Astrocyte (in vitro differentiated cells and primary cell): ENCODE results near the gene ORC3. TPM values are rescaled to one million over a fixed set of nuclear protein-coding genes. Genes with fewer than 3 reads are reported as not detected.

Experiments
- DNase-seq: peaks from one replicate; pipeline ENCODE4 v3.0.0-alpha.2; 2010; ENCODE audit warnings: low read depth
- FAIRE-seq: peaks from 2 replicates; lab custom pipeline; 2011; peaks lifted over from hg19 to GRCh38; lab: Jason Lieb, UNC
- H2AFZ ChIP-seq: 2 replicates; pipeline ENCODE4 v1.6.0; 2012; ENCODE audit warnings: low read depth, low read length, inconsistent platforms
- H3K27ac ChIP-seq: 2 replicates; pipeline ENCODE4 v1.5.1; 2011; ENCODE audit warnings: low read depth, low read length, inconsistent platforms
- H3K27me3 ChIP-seq: 2 replicates; pipeline ENCODE4 v1.6.0; 2011; ENCODE audit warnings: low read length, inconsistent platforms; ENCODE audit not compliant: insufficient read depth
- H3K36me3 ChIP-seq: 2 replicates; pipeline ENCODE4 v1.5.1; 2011; ENCODE audit warnings: low read length, inconsistent platforms; ENCODE audit not compliant: insufficient read depth
- H3K4me1 ChIP-seq: 2 replicates; pipeline ENCODE4 v1.5.1; 2011; ENCODE audit warnings: low read length, inconsistent platforms; ENCODE audit not compliant: insufficient read depth
- H3K4me2 ChIP-seq: 2 replicates; pipeline ENCODE4 v1.6.0; 2012; ENCODE audit warnings: low read length, inconsistent platforms
- H3K4me3 ChIP-seq: 2 replicates; pipeline ENCODE4 v1.5.1; 2011; ENCODE audit warnings: low read depth, mild to moderate bottlenecking, low read length, inconsistent platforms; ENCODE audit not compliant: insufficient read depth
- H3K79me2 ChIP-seq: 2 replicates; pipeline ENCODE4 v1.6.0; 2012; ENCODE audit warnings: mild to moderate bottlenecking, low read length, inconsistent platforms; ENCODE audit not compliant: insufficient read depth
- H3K9ac ChIP-seq: 2 replicates; pipeline ENCODE4 v1.6.0; 2012; ENCODE audit warnings: mild to moderate bottlenecking, low read length, inconsistent platforms
- H3K9me3 ChIP-seq: 2 replicates; pipeline ENCODE4 v1.5.1; 2012; ENCODE audit warnings: low read depth, mild to moderate bottlenecking, low read length, inconsistent platforms; ENCODE audit not compliant: insufficient read depth
- H4K20me1 ChIP-seq: 2 replicates; pipeline ENCODE4 v1.6.0; 2012; ENCODE audit warnings: low read length, inconsistent platforms; ENCODE audit not compliant: insufficient read depth
- H3K27ac Mint-ChIP-seq: one replicate; pipeline ENCODE4 v1.8.0; 2021; ENCODE audit warnings: mild to moderate bottlenecking, mixed read lengths; ENCODE audit not compliant: unreplicated experiment
- H3K27me3 Mint-ChIP-seq: one replicate; pipeline ENCODE4 v1.8.0; 2021; ENCODE audit warnings: low read depth, mixed read lengths; ENCODE audit not compliant: unreplicated experiment
- H3K36me3 Mint-ChIP-seq: one replicate; pipeline ENCODE4 v1.8.0; 2021; ENCODE audit warnings: low read depth, mixed read lengths; ENCODE audit not compliant: unreplicated experiment
- H3K4me1 Mint-ChIP-seq: one replicate; pipeline ENCODE4 v1.8.0; 2021; ENCODE audit warnings: low read depth, mixed read lengths; ENCODE audit not compliant: unreplicated experiment
- H3K4me3 Mint-ChIP-seq: one replicate; pipeline ENCODE4 v1.8.0; 2021; ENCODE audit warnings: mild to moderate bottlenecking, moderate library complexity, mixed read lengths; ENCODE audit not compliant: unreplicated experiment
- H3K9me3 Mint-ChIP-seq: one replicate; pipeline ENCODE4 v1.8.0; 2021; ENCODE audit warnings: mild to moderate bottlenecking, mixed read lengths; ENCODE audit not compliant: unreplicated experiment
- CTCF ChIP-seq: IDR thresholded peaks from 2 replicates; pipeline ENCODE4 v1.5.1; 2011; ENCODE audit warnings: low read depth, mild to moderate bottlenecking, inconsistent platforms, low read length, moderate library complexity; ENCODE audit not compliant: insufficient read depth
- EZH2 ChIP-seq: IDR thresholded peaks from 2 replicates; pipeline ENCODE4 v1.6.1; 2012; ENCODE audit warnings: mild to moderate bottlenecking, low read length, inconsistent platforms; ENCODE audit not compliant: insufficient read depth
- total RNA-seq: library from RNA; stranded (reverse); gene quantifications from 2 replicates; pipeline ENCODE4 v1.2.1, GENCODE V29; 2021

Gene ORC3
- total RNA-seq, 1 donor from 2014 or later = 23.1 TPM

- peaks cover 23% of the 10 kb centered on the region for H3K36me3 ChIP-seq
- no peak overlapping the region for H3K4me2 ChIP-seq
- H3K4me1 ChIP-seq = no peaks in the 10 kb centered on the region
- Mint-ChIP-seq H3K36me3 (peaks cover 8% of the 10 kb centered on the region), H3K27me3 (no peaks in the 10 kb centered on the region), H3K9me3 (no peaks in the 10 kb centered on the region), H3K27ac (no peak overlapping the region), H3K4me1 (no peaks in the 10 kb centered on the region), H3K4me3 (no peak overlapping the region)
- H3K9me3 ChIP-seq = no peaks in the 10 kb centered on the region
- peaks cover 18% of the 10 kb centered on the region for H3K79me2 ChIP-seq
- FAIRE-seq = no peak
- no peak overlapping the region for H3K4me3 ChIP-seq
- TF ChIP-seq EZH2 (no peak), CTCF (no peak)
- H3K27me3 ChIP-seq = no peaks in the 10 kb centered on the region
- no peak for DNase-seq
- peaks cover 22% of the 10 kb centered on the region for H4K20me1 ChIP-seq
- H3K27ac ChIP-seq = no peak overlapping the region
- no peak overlapping the region for H2AFZ ChIP-seq
- no peak overlapping the region for H3K9ac ChIP-seq
Measured at GRCh38 chr6:87671555-87672029, 81.7 kb downstream of the ORC3 start.

DNA sequence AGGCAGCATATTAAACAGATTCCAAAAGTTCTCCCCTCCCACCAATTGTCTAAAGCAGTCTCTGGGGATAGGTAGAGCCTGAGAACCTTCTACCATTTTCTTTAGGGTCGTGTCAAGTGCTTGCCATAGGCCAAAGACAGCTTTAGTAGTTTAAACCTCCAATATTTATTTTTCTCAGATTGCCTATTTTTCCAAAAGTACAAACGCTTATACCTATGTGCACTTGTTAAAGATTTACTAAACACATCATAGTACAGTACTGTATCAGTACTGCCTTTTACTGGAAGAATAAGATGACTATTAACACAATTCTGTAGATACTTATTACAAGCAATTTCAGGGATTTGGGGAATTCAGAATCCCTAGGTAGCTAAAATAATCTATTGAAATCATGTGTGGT lies 82.7 kb downstream of the ORC3 start:
- Histone ChIP-seq H2AFZ (no peak overlapping the region), H3K4me2 (no peak overlapping the region), H3K9ac (no peak overlapping the region), H3K4me1 (no peaks in the 10 kb centered on the region), H3K27ac (no peak overlapping the region), H3K27me3 (no peaks in the 10 kb centered on the region), H3K9me3 (no peaks in the 10 kb centered on the region), H4K20me1 (peaks cover 26% of the 10 kb centered on the region), H3K79me2 (peaks cover 27% of the 10 kb centered on the region), H3K36me3 (peaks cover 26% of the 10 kb centered on the region), H3K4me3 (no peak overlapping the region)
- DNase-seq (no peak), FAIRE-seq (no peak)
- TF ChIP-seq EZH2 = no peak
- TF ChIP-seq CTCF = no peak
- no peaks in the 10 kb centered on the region for H3K4me1 Mint-ChIP-seq
- peaks cover 12% of the 10 kb centered on the region for H3K36me3 Mint-ChIP-seq
- no peak overlapping the region for H3K4me3 Mint-ChIP-seq
- no peaks in the 10 kb centered on the region for H3K9me3 Mint-ChIP-seq
- no peaks in the 10 kb centered on the region for H3K27me3 Mint-ChIP-seq
- no peak overlapping the region for H3K27ac Mint-ChIP-seq

DNA sequence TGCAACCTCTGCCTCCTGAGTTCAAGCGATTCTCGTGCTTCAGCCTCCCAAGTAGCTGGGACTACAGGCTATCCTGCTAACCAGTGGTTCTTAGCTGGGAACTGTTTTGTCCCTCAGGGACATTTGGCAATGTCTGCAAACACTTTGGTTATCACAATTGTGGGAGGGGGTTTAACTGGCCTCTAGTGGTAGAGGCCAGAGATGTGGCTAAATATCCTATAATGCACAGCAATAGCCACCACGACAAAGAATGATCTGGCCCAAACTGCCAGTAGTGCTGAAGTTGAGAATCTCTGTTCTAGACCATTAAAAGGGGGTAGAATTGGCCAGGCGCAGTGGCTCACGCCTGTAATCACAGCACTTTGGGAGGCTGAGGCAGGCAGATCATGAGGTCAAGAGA lies 83.3 kb downstream of the ORC3 start:
- no peak overlapping the region for H3K4me3 ChIP-seq
- no peaks in the 10 kb centered on the region for H3K4me1 Mint-ChIP-seq
- H3K36me3 Mint-ChIP-seq = peaks cover 15% of the 10 kb centered on the region
- DNase-seq (no peak), FAIRE-seq (no peak)
- TF ChIP-seq EZH2 (no peak), CTCF (no peak)
- H4K20me1 ChIP-seq = peaks cover 30% of the 10 kb centered on the region
- H3K9ac ChIP-seq = no peak overlapping the region
- no peak overlapping the region for H3K4me3 Mint-ChIP-seq
- no peaks in the 10 kb centered on the region for H3K27me3 ChIP-seq
- no peak overlapping the region for H3K27ac ChIP-seq
- no peak overlapping the region for H2AFZ ChIP-seq
- peaks cover 32% of the 10 kb centered on the region for H3K79me2 ChIP-seq
- H3K9me3 Mint-ChIP-seq = no peaks in the 10 kb centered on the region
- H3K36me3 ChIP-seq = peaks cover 28% of the 10 kb centered on the region
- no peaks in the 10 kb centered on the region for H3K9me3 ChIP-seq
- no peaks in the 10 kb centered on the region for H3K27me3 Mint-ChIP-seq
- H3K4me2 ChIP-seq = no peak overlapping the region
- no peaks in the 10 kb centered on the region for H3K4me1 ChIP-seq
- no peak overlapping the region for H3K27ac Mint-ChIP-seq
